ENCODE measurements around the gene REC114.

REC114 gene

DNA sequence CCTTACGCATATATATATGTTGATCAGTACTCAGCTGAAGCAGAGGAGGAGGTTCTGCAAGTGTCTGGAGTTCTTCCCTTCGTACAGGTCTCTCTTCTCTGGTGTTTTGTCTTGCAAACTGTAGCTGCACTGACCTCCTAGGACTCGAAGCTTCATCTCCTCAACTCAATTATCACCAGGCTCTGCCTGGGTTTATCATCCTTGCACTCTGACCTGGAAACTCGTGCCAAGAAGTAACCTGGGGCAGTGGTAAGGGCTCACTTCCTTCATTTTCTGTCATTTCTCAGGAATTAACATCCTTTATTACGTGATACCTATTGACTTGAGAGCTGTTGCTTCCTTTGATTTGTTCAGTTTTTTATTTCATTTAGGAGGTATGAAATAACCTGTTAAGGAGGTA lies 14.4 kb downstream of the REC114 start:
- no peak overlapping the region for H2BK120ac ChIP-seq (ENCODE audit: low read depth, low read length)
- no peaks in the 10 kb centered on the region for H3K36me3 ChIP-seq (ENCODE audit: control insufficient read depth, insufficient read depth, low read length)
- no peaks in the 10 kb centered on the region for H3K79me2 ChIP-seq (ENCODE audit: control insufficient read depth, insufficient read depth, low read length)
- no peak overlapping the region for H3K56ac ChIP-seq (ENCODE audit: low read length)
- no peaks in the 10 kb centered on the region for H3K27me3 ChIP-seq (ENCODE audit: insufficient read depth, low read length, poor library complexity)
- no peak for DNase-seq
- H4K5ac ChIP-seq (ENCODE audit: low read length) = no peak overlapping the region
- no peak overlapping the region for H3K4ac ChIP-seq (ENCODE audit: low read depth, low read length)
- H3K4me1 ChIP-seq (ENCODE audit: control insufficient read depth, low read depth, low read length) = no peaks in the 10 kb centered on the region
- H2BK15ac ChIP-seq (replicated peaks; ENCODE audit: low read depth) = no peak overlapping the region
- no peak overlapping the region for H3K23ac ChIP-seq (ENCODE audit: low read length)
- no peak overlapping the region for H3K4me2 ChIP-seq (ENCODE audit: low read length)
- H3K18ac ChIP-seq (ENCODE audit: low read length) = no peak overlapping the region
- no peak overlapping the region for H2AK5ac ChIP-seq (ENCODE audit: low read length)
- H4K8ac ChIP-seq (ENCODE audit: low read depth, low read length) = no peak overlapping the region
- no peak overlapping the region for H3K4me3 ChIP-seq (ENCODE audit: low read length)
- H3K79me1 ChIP-seq (ENCODE audit: low read length) = no peaks in the 10 kb centered on the region
- no CpG with 5 or more reads among the region's 5 CpGs for WGBS (ENCODE audit: extremely low coverage, insufficient coverage, low lambda C conversion rate)
- H3K9ac ChIP-seq (ENCODE audit: low read length) = no peak overlapping the region
- no peak overlapping the region for H3K27ac ChIP-seq (ENCODE audit: low read depth, low read length)
- no peak overlapping the region for H2BK5ac ChIP-seq (ENCODE audit: low read length)

DNA sequence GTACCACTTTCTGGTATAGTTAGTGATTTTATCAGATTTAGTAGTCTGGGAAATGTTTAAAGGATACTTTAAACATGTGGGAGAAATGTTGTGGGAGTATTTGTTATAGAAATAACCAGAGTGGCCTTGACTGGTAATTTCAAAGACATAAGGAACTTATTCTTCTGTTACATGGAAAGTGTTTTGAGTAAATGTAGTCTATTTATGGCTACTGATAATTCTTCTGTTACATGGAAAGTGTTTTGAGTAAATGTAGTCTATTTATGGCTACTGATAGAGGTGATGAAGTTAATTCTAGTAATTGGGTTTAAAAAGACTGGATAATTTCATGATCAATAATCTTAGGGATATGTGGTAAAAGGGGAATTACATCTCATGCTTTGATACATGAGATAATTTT lies 17.7 kb downstream of the REC114 start:
- Histone ChIP-seq H4K5ac (ENCODE audit: low read length) (no peak overlapping the region), H3K18ac (ENCODE audit: low read length) (no peak overlapping the region), H2BK120ac (ENCODE audit: low read depth, low read length) (no peak overlapping the region), H3K23ac (ENCODE audit: low read length) (no peak overlapping the region), H3K4me2 (ENCODE audit: low read length) (no peak overlapping the region), H3K56ac (ENCODE audit: low read length) (no peak overlapping the region), H3K4me1 (ENCODE audit: control insufficient read depth, low read depth, low read length) (no peaks in the 10 kb centered on the region), H3K36me3 (ENCODE audit: control insufficient read depth, insufficient read depth, low read length) (no peaks in the 10 kb centered on the region), H2BK5ac (ENCODE audit: low read length) (no peak overlapping the region), H3K79me2 (ENCODE audit: control insufficient read depth, insufficient read depth, low read length) (no peaks in the 10 kb centered on the region), H3K79me1 (ENCODE audit: low read length) (no peaks in the 10 kb centered on the region), H2BK15ac (replicated peaks; ENCODE audit: low read depth) (no peak overlapping the region), H4K8ac (ENCODE audit: low read depth, low read length) (no peak overlapping the region), H3K4ac (ENCODE audit: low read depth, low read length) (no peak overlapping the region), H2AK5ac (ENCODE audit: low read length) (no peak overlapping the region), H3K4me3 (ENCODE audit: low read length) (no peak overlapping the region), H3K27me3 (ENCODE audit: insufficient read depth, low read length, poor library complexity) (no peaks in the 10 kb centered on the region), H3K9ac (ENCODE audit: low read length) (no peak overlapping the region), H3K27ac (ENCODE audit: low read depth, low read length) (no peak overlapping the region)
- no peak for DNase-seq

- Histone ChIP-seq H3K18ac (ENCODE audit: low read length) (no peak overlapping the region), H2AK5ac (ENCODE audit: low read length) (no peak overlapping the region), H3K27ac (ENCODE audit: low read depth, low read length) (no peak overlapping the region), H2BK5ac (ENCODE audit: low read length) (no peak overlapping the region), H3K9ac (ENCODE audit: low read length) (no peak overlapping the region), H4K8ac (ENCODE audit: low read depth, low read length) (no peak overlapping the region), H3K79me1 (ENCODE audit: low read length) (no peaks in the 10 kb centered on the region), H3K56ac (ENCODE audit: low read length) (no peak overlapping the region), H3K4me1 (ENCODE audit: control insufficient read depth, low read depth, low read length) (no peaks in the 10 kb centered on the region), H3K79me2 (ENCODE audit: control insufficient read depth, insufficient read depth, low read length) (no peaks in the 10 kb centered on the region), H3K27me3 (ENCODE audit: insufficient read depth, low read length, poor library complexity) (no peaks in the 10 kb centered on the region), H3K4ac (ENCODE audit: low read depth, low read length) (no peak overlapping the region), H3K4me3 (ENCODE audit: low read length) (no peak overlapping the region), H3K23ac (ENCODE audit: low read length) (no peak overlapping the region), H3K36me3 (ENCODE audit: control insufficient read depth, insufficient read depth, low read length) (no peaks in the 10 kb centered on the region), H2BK120ac (ENCODE audit: low read depth, low read length) (no peak overlapping the region), H4K5ac (ENCODE audit: low read length) (no peak overlapping the region), H2BK15ac (replicated peaks; ENCODE audit: low read depth) (no peak overlapping the region), H3K4me2 (ENCODE audit: low read length) (no peak overlapping the region)
- DNase-seq = peak; percentile 57
- no CpG with 5 or more reads among the region's 2 CpGs for WGBS (ENCODE audit: extremely low coverage, insufficient coverage, low lambda C conversion rate)
These were observed 21.6 kb downstream of the REC114 start for GRCh38 chr15:73464602-73465001.

- H3K27me3 ChIP-seq (ENCODE audit: insufficient read depth, low read length, poor library complexity) = no peaks in the 10 kb centered on the region
- no CpG with 5 or more reads among the region's 3 CpGs for WGBS (ENCODE audit: extremely low coverage, insufficient coverage, low lambda C conversion rate)
- H3K36me3 ChIP-seq (ENCODE audit: control insufficient read depth, insufficient read depth, low read length) = no peaks in the 10 kb centered on the region
These were observed 24.8 kb downstream of the REC114 start for GRCh38 chr15:73467758-73468157.

DNA sequence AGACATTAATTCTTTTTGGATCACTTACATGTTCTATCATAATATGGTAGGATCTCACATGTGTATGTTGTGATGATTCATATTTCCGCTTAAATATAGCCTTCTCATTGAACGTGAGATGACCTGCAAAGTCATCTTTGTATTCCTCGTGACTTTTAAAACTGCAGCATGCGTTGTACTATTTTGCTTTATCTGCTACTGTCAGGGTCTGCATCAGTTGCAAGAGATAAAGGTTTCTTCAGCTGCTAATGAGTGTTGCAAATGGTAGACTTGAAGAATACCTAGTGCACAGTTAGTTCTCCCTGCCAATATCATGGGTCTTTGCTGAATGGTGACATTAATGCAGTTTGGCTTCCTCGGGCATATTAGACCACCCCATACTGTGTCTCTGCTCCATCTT lies 31.8 kb downstream of the REC114 start:
- H3K79me2 ChIP-seq (ENCODE audit: control insufficient read depth, insufficient read depth, low read length) = no peaks in the 10 kb centered on the region
- no peaks in the 10 kb centered on the region for H3K27me3 ChIP-seq (ENCODE audit: insufficient read depth, low read length, poor library complexity)
- no peaks in the 10 kb centered on the region for H3K79me1 ChIP-seq (ENCODE audit: low read length)
- no peak overlapping the region for H3K4me3 ChIP-seq (ENCODE audit: low read length)
- peak; percentile 5 for DNase-seq
- no peak overlapping the region for H2BK5ac ChIP-seq (ENCODE audit: low read length)
- WGBS (ENCODE audit: extremely low coverage, insufficient coverage, low lambda C conversion rate) = no CpG with 5 or more reads among the region's 5 CpGs
- H3K9ac ChIP-seq (ENCODE audit: low read length) = no peak overlapping the region
- H3K23ac ChIP-seq (ENCODE audit: low read length) = no peak overlapping the region
- no peak overlapping the region for H2BK15ac ChIP-seq (replicated peaks; ENCODE audit: low read depth)
- H3K4ac ChIP-seq (ENCODE audit: low read depth, low read length) = no peak overlapping the region
- H3K4me2 ChIP-seq (ENCODE audit: low read length) = no peak overlapping the region
- H3K18ac ChIP-seq (ENCODE audit: low read length) = no peak overlapping the region
- H4K8ac ChIP-seq (ENCODE audit: low read depth, low read length) = no peak overlapping the region
- no peaks in the 10 kb centered on the region for H3K4me1 ChIP-seq (ENCODE audit: control insufficient read depth, low read depth, low read length)
- H3K27ac ChIP-seq (ENCODE audit: low read depth, low read length) = no peak overlapping the region
- H3K36me3 ChIP-seq (ENCODE audit: control insufficient read depth, insufficient read depth, low read length) = no peaks in the 10 kb centered on the region
- H2AK5ac ChIP-seq (ENCODE audit: low read length) = no peak overlapping the region
- no peak overlapping the region for H4K5ac ChIP-seq (ENCODE audit: low read length)
- H3K56ac ChIP-seq (ENCODE audit: low read length) = no peak overlapping the region
- no peak overlapping the region for H2BK120ac ChIP-seq (ENCODE audit: low read depth, low read length)

More at GRCh38 chr15:73467758-73468157, 24.8 kb downstream of the REC114 start:
- no peak overlapping the region for H3K4me3 ChIP-seq (ENCODE audit: low read length)
- H3K79me1 ChIP-seq (ENCODE audit: low read length) = no peaks in the 10 kb centered on the region
- no peak overlapping the region for H3K56ac ChIP-seq (ENCODE audit: low read length)
- peak; percentile 28 for DNase-seq
- H2BK5ac ChIP-seq (ENCODE audit: low read length) = no peak overlapping the region
- H3K4ac ChIP-seq (ENCODE audit: low read depth, low read length) = no peak overlapping the region
- no peak overlapping the region for H3K27ac ChIP-seq (ENCODE audit: low read depth, low read length)
- H3K79me2 ChIP-seq (ENCODE audit: control insufficient read depth, insufficient read depth, low read length) = no peaks in the 10 kb centered on the region
- no peak overlapping the region for H4K5ac ChIP-seq (ENCODE audit: low read length)
- H4K8ac ChIP-seq (ENCODE audit: low read depth, low read length) = no peak overlapping the region
- H2AK5ac ChIP-seq (ENCODE audit: low read length) = no peak overlapping the region
- no peak overlapping the region for H3K23ac ChIP-seq (ENCODE audit: low read length)
- no peak overlapping the region for H2BK15ac ChIP-seq (replicated peaks; ENCODE audit: low read depth)
- H3K4me2 ChIP-seq (ENCODE audit: low read length) = no peak overlapping the region
- H2BK120ac ChIP-seq (ENCODE audit: low read depth, low read length) = no peak overlapping the region
- H3K4me1 ChIP-seq (ENCODE audit: control insufficient read depth, low read depth, low read length) = no peaks in the 10 kb centered on the region
- no peak overlapping the region for H3K18ac ChIP-seq (ENCODE audit: low read length)
- H3K9ac ChIP-seq (ENCODE audit: low read length) = no peak overlapping the region

DNA sequence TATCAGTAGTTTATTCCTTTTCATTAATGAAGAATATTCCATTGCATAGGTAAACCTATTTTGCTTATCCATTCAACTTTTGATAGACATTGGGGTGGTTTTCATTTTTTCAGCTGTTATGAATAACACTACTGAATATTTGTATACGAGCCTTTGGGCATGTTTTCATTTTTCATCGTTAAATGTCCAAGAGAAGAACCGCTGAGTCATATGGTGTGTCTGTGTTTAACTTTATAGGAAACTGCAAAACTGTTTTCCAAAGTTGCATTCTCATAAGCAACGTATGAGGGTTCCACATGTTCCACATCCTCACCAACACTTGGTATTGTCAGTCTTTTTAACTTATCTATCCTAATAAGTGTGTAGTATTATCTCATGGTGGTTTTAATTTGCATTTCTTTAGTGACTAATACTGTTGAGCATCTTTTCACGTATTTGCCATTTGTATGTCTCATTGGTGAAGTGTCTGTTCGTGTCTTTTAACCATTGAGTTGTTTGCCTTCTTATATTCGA lies 33.8 kb downstream of the REC114 start:
- H3K4me1 ChIP-seq (ENCODE audit: control insufficient read depth, low read depth, low read length) = no peaks in the 10 kb centered on the region
- no peak overlapping the region for H2BK15ac ChIP-seq (replicated peaks; ENCODE audit: low read depth)
- H2AK5ac ChIP-seq (ENCODE audit: low read length) = no peak overlapping the region
- H3K4me2 ChIP-seq (ENCODE audit: low read length) = no peak overlapping the region
- no peak overlapping the region for H3K18ac ChIP-seq (ENCODE audit: low read length)
- no peaks in the 10 kb centered on the region for H3K27me3 ChIP-seq (ENCODE audit: insufficient read depth, low read length, poor library complexity)
- H3K23ac ChIP-seq (ENCODE audit: low read length) = no peak overlapping the region
- no peaks in the 10 kb centered on the region for H3K36me3 ChIP-seq (ENCODE audit: control insufficient read depth, insufficient read depth, low read length)
- no peak overlapping the region for H4K5ac ChIP-seq (ENCODE audit: low read length)
- no peak overlapping the region for H3K56ac ChIP-seq (ENCODE audit: low read length)
- no peak overlapping the region for H2BK5ac ChIP-seq (ENCODE audit: low read length)
- WGBS (ENCODE audit: extremely low coverage, insufficient coverage, low lambda C conversion rate) = no CpG with 5 or more reads among the region's 7 CpGs
- H3K4ac ChIP-seq (ENCODE audit: low read depth, low read length) = no peak overlapping the region
- no peak overlapping the region for H2BK120ac ChIP-seq (ENCODE audit: low read depth, low read length)
- H3K79me2 ChIP-seq (ENCODE audit: control insufficient read depth, insufficient read depth, low read length) = no peaks in the 10 kb centered on the region
- no peak for DNase-seq
- H3K27ac ChIP-seq (ENCODE audit: low read depth, low read length) = no peak overlapping the region
- H3K4me3 ChIP-seq (ENCODE audit: low read length) = no peak overlapping the region
- H3K9ac ChIP-seq (ENCODE audit: low read length) = no peak overlapping the region
- H4K8ac ChIP-seq (ENCODE audit: low read depth, low read length) = no peak overlapping the region
- no peaks in the 10 kb centered on the region for H3K79me1 ChIP-seq (ENCODE audit: low read length)

Measured in mesendoderm (in vitro differentiated cells).